Sigmoid colon (tissue), 4 donors: ENCODE data around the gene TMEM63C.

Source experiments
- CTCF ChIP-seq, 4 experiments: fragments of 450-650 bp in 3 of 4; fragments of 200-600 bp in 1 of 4; IDR thresholded peaks; one replicate each; pipeline ENCODE4 v1.5.1; 2016 to 2019; ENCODE audit warnings: antibody characterized with exemption in 4 of 4, mild to moderate bottlenecking in 3 of 4, moderate library complexity in 2 of 4
- EP300 ChIP-seq, 4 donors: sonication (generic); formaldehyde crosslinking; IDR thresholded peaks; one replicate each; pipeline ENCODE4 v1.6.1; 2017; ENCODE audit warnings: antibody characterized with exemption in 4 of 4
- POLR2A ChIP-seq, 2 donors: fragments of 450-650 bp; IDR thresholded peaks; one replicate each; pipeline ENCODE4 v1.6.1; 2016; ENCODE audit warnings: antibody characterized with exemption in 2 of 2, mild to moderate bottlenecking in 2 of 2, moderate library complexity in 2 of 2
- POLR2AphosphoS5 ChIP-seq, 4 donors: sonication (generic); formaldehyde crosslinking; IDR thresholded peaks; one replicate each; pipeline ENCODE4 v1.6.1; 2017; ENCODE audit warnings: antibody characterized with exemption in 4 of 4

DNA sequence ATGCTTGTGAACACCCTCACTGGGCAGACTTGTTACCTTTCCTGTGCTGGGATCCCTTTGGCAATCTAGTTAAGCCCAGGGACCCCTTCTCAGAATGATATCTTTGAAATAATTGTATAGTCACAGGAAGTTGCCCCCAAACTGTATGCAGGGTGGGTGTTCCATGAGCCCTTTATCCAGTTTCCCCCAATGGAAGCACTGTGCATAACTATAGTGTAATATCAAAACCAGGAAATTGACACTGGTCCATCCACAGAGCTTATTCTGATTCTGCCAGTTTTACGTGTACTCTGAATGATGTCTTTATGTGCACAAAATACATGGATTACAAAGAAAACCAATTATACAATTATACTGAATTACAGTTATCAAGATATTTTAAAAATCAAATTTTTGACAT is 65.2 kb downstream of the TMEM63C start:
- TF ChIP-seq CTCF (IDR thresholded peaks at IDR 0.05), result no peak
- no peak for TF ChIP-seq POLR2A (IDR thresholded peaks at IDR 0.05)
- TF ChIP-seq POLR2AphosphoS5 (IDR thresholded peaks at IDR 0.05), result no peak
- TF ChIP-seq EP300 (IDR thresholded peaks at IDR 0.05), result no peak
